ENCODE results near the gene PLXNA4.

Gene PLXNA4

GRCh38 chr7:132472463-132473120 is 103.7 kb downstream of the PLXNA4 start:
- Histone ChIP-seq H3K4me2 (ENCODE audit: low read length) (no peak overlapping the region), H3K4me3 (ENCODE audit: low read length) (no peak overlapping the region), H3K79me2 (ENCODE audit: low read length) (no peaks in the 10 kb centered on the region), H3K4me1 (ENCODE audit: low read length) (no peaks in the 10 kb centered on the region), H3K36me3 (replicated peaks; ENCODE audit: low read depth, low read length) (no peaks in the 10 kb centered on the region), H3K27ac (ENCODE audit: low read length) (no peak overlapping the region), H3K9ac (ENCODE audit: low read length) (no peak overlapping the region), H4K20me1 (ENCODE audit: insufficient read depth, low read length) (no peaks in the 10 kb centered on the region), H3K9me3 (ENCODE audit: insufficient read depth, low read length) (no peaks in the 10 kb centered on the region), H3K27me3 (ENCODE audit: low read depth, low read length) (peaks cover 58% of the 10 kb centered on the region), H2AFZ (ENCODE audit: low read depth, low read length) (no peak overlapping the region)
- TF ChIP-seq EZH2phosphoT487 (IDR thresholded peaks at IDR 0.05; ENCODE audit: low read depth) (no peak), CTCF (IDR thresholded peaks at IDR 0.05; ENCODE audit: low read depth, low read length) (no peak)

- Histone ChIP-seq H4K20me1 (ENCODE audit: insufficient read depth, low read length) (no peaks in the 10 kb centered on the region), H3K4me1 (ENCODE audit: low read length) (no peaks in the 10 kb centered on the region), H3K27ac (ENCODE audit: low read length) (no peak overlapping the region)
Observed at GRCh38 chr7:132471515-132471914, 104.8 kb downstream of the PLXNA4 start.

GRCh38 chr7:132469681-132470080 is 106.6 kb downstream of the PLXNA4 start:
- Histone ChIP-seq H3K27ac (ENCODE audit: low read length) (no peak overlapping the region), H3K9ac (ENCODE audit: low read length) (no peak overlapping the region), H4K20me1 (ENCODE audit: insufficient read depth, low read length) (no peaks in the 10 kb centered on the region), H3K4me3 (ENCODE audit: low read length) (no peak overlapping the region), H2AFZ (ENCODE audit: low read depth, low read length) (no peak overlapping the region), H3K79me2 (ENCODE audit: low read length) (no peaks in the 10 kb centered on the region), H3K36me3 (replicated peaks; ENCODE audit: low read depth, low read length) (no peaks in the 10 kb centered on the region), H3K9me3 (ENCODE audit: insufficient read depth, low read length) (no peaks in the 10 kb centered on the region), H3K27me3 (ENCODE audit: low read depth, low read length) (peaks cover 53% of the 10 kb centered on the region), H3K4me2 (ENCODE audit: low read length) (no peak overlapping the region), H3K4me1 (ENCODE audit: low read length) (no peaks in the 10 kb centered on the region)
- TF ChIP-seq CTCF (IDR thresholded peaks at IDR 0.05; ENCODE audit: low read depth, low read length) (no peak), EZH2phosphoT487 (IDR thresholded peaks at IDR 0.05; ENCODE audit: low read depth) (no peak)

More at GRCh38 chr7:132471515-132471914, 104.8 kb downstream of the PLXNA4 start:
- H3K9me3 ChIP-seq (ENCODE audit: insufficient read depth, low read length) = no peaks in the 10 kb centered on the region
- no peaks in the 10 kb centered on the region for H3K79me2 ChIP-seq (ENCODE audit: low read length)
- H3K4me3 ChIP-seq (ENCODE audit: low read length) = no peak overlapping the region
- H3K27me3 ChIP-seq (ENCODE audit: low read depth, low read length) = peaks cover 58% of the 10 kb centered on the region
- H3K36me3 ChIP-seq (replicated peaks; ENCODE audit: low read depth, low read length) = no peaks in the 10 kb centered on the region
- H3K9ac ChIP-seq (ENCODE audit: low read length) = no peak overlapping the region
- no peak overlapping the region for H3K4me2 ChIP-seq (ENCODE audit: low read length)
- TF ChIP-seq EZH2phosphoT487 (IDR thresholded peaks at IDR 0.05; ENCODE audit: low read depth) = no peak
- no peak for TF ChIP-seq CTCF (IDR thresholded peaks at IDR 0.05; ENCODE audit: low read depth, low read length)
- H2AFZ ChIP-seq (ENCODE audit: low read depth, low read length) = no peak overlapping the region

- Histone ChIP-seq H3K4me1 (ENCODE audit: low read length) (no peaks in the 10 kb centered on the region), H3K79me2 (ENCODE audit: low read length) (no peaks in the 10 kb centered on the region), H3K27ac (ENCODE audit: low read length) (no peak overlapping the region), H4K20me1 (ENCODE audit: insufficient read depth, low read length) (no peaks in the 10 kb centered on the region), H3K9ac (ENCODE audit: low read length) (no peak overlapping the region), H3K4me2 (ENCODE audit: low read length) (no peak overlapping the region), H3K36me3 (replicated peaks; ENCODE audit: low read depth, low read length) (no peaks in the 10 kb centered on the region), H2AFZ (ENCODE audit: low read depth, low read length) (no peak overlapping the region), H3K9me3 (ENCODE audit: insufficient read depth, low read length) (no peaks in the 10 kb centered on the region), H3K4me3 (ENCODE audit: low read length) (no peak overlapping the region), H3K27me3 (ENCODE audit: low read depth, low read length) (peaks cover 53% of the 10 kb centered on the region)
- TF ChIP-seq CTCF (IDR thresholded peaks at IDR 0.05; ENCODE audit: low read depth, low read length) = no peak
- no peak for TF ChIP-seq EZH2phosphoT487 (IDR thresholded peaks at IDR 0.05; ENCODE audit: low read depth)
Observed at GRCh38 chr7:132469264-132469663, 107.0 kb downstream of the PLXNA4 start.
